HG03354 (cell line): ENCODE measurements around the gene METTL8.

Experiments used
- ATAC-seq: cut with Tn5 transposase; IDR thresholded peaks from one replicate; pipeline ENCODE4 v1.9.1; 2021; ENCODE audit warnings: mild to moderate bottlenecking; ENCODE audit not compliant: unreplicated experiment, poor library complexity, severe bottlenecking

Gene METTL8, protein sequence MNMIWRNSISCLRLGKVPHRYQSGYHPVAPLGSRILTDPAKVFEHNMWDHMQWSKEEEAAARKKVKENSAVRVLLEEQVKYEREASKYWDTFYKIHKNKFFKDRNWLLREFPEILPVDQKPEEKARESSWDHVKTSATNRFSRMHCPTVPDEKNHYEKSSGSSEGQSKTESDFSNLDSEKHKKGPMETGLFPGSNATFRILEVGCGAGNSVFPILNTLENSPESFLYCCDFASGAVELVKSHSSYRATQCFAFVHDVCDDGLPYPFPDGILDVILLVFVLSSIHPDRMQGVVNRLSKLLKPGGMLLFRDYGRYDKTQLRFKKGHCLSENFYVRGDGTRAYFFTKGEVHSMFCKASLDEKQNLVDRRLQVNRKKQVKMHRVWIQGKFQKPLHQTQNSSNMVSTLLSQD

DNA sequence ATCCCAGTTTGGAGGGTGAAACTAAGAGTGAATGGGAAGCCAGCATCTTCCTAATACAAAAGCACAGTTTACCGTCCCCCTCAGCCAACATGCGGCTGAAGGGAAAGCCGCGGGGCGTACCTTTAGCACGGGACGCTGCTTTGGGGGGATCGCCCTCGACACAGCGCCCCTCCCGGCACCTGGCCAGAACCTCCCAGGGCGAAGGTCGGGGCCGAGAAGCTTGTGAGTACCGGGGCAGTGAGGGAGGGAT, at the start of gene METTL8:
METTL8 (minus strand) TSS at position 228 of the 250 bp plus-strand sequence. CDS start 41,805 bp downstream, outside the sequence.
- ATAC-seq, result no peak

DNA sequence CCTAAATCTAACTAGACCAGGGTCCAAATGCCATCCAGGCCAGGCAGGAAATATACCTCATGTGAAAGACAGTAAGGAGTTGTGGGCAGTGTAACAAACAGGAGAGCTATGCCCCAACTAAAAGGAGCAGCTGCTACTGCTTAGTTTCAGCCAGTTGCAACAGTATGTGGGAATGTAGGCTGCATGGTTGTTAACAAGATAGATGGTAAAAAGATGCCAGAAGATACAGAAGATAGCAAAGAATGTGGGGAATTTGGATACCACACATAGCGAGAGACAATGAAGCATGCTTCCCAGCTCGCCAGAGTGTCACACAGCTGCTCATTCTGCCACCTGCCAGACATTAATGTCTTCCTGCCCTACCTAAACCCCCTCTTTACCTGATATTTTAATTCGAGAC, 49.1 kb upstream of the METTL8 start:
- no peak for ATAC-seq

DNA sequence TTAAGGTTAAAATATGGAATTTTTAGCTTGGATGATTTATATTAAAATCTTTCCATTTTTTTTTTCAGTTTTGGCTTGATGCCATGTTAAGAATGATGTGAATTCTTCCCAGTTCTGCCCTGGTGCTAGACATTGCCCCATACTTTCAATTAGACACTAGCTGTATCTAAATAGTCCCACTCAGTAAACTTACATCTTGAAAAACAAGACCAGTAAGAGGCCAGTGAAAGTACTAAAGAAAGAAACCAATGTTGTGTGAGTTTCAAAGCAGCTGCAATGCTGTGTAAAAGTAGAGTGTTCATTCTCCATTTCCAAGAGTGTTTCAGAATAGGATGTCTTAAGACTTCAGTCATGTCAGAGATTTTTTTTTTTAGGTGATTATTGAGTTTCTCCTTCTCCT, 48.5 kb upstream of the METTL8 start:
- ATAC-seq, result no peak

DNA sequence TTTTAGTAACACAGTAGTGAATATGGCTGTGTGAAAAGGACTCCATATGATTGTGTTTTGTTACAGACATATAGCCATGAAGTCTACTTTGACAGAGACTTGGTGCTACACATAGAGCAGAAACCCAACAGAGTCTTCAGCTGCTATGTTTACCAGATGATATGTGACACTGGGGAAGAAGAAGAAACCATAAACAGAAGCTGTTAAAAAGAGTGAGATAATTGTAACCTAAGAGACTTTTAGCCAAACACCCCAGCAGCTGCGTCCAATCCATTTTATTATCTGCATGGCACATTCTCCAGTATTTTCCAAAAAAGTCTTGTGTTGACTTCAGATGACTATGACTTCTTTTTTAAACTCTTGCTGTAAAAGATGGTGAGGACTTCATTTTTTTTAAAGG, 47.1 kb upstream of the METTL8 start:
- ATAC-seq, result no peak

DNA sequence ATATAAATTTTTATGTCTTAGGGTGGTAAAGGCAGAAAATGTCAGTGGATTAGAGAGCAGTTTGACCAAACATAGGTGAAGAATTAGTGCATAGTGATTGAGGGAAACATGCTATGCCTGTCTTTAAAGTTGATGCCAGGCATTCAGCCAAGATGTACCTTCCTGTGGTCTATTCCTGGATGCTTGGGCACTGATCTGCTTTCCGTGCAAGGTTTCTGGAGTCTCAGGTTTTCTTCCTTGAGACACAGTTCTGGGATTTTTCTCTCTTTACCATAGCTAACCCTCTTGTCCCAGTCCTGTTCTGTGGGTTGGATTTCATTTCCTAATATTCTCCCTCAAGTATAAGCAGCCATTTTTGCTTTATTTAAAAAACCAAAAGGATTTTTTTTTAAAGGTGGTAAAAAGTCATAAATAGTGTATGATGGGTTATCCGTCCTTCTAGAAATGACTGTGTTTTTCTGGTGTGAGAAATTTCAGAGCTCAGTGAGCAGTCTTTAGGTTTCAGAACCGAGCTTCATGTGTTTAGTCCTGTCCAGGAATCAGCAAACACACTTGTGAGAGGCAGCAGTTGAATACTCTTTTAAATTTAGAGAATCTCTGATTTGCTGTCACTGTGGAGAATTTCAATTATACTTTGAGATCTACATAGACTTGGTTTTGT, 45.5 kb upstream of the METTL8 start:
- ATAC-seq, result no peak

DNA sequence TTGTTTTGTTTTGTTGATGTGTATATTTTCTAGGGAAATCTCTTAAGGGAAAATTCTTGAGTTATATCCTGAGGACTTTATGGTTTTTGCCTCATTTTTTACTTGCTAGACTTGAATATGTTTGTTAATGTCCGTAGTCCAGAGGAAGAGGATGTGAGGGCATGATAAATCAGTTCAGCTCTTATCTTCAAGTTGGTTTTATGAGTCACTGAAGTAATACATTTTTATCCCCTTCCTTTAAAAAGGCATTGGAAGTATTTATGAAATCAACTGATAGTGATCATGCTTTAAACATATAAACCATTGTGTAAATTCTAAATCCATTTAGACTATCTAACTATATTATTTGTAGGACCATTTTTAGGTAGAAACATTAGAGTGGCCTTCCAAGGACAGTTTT, 44.6 kb upstream of the METTL8 start:
- ATAC-seq, result no peak

DNA sequence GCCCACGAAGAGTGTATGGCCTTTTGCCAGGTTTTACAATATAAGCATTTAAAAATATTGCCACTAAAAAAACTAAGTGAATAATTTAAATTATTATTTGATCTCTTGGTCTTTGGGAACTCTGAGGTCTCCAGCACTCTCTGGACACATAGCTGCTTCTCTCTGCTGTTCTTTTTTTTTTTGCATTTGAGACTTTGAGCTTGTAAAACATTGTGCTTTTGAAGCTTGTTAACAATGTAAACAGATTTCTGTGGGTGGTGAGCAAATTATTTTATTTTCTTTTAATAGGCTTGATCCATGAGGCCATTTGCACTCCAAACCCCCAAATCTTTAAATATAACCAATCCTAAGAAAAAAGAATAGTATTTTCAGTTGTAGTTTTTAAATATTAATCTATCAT, 42.2 kb upstream of the METTL8 start:
- ATAC-seq, result no peak

DNA sequence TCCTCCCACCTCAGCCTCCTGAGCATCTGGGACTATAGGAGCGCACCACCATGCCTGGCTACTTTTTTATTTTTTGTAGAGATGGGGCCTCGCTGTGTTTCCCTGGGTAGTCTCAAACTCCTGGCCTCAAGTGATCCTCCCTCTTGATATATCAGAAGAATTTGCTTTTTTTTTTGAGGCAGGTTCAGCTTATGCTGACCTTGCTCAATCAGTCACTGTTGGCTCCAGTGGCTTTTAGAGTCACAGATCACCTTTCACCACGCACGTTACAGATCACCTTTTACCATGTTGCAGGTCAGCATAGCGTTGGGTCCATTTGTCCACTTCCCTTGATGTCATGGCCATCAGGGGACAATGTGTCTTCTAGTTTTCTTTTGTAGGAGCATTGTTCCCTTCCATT, 36.3 kb upstream of the METTL8 start:
- ATAC-seq, result no peak

DNA sequence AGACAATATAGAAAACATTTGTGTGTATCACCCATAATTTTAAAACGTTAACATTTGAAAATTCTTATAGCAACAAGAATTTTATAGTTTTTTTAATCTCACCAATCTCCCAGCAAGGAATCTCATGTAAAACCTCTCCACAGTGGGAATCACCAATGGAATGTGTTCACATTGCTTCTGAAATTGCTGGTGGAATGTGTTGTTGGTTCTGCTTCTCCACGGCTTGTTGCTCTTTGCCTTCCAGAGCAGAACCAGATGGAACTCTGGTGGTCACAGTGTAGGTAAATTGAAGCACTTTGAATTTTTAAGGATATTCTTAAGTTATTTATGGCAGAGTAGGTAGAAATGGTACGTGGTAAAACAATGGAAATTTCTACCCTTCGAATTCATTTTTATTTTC, 35.4 kb upstream of the METTL8 start:
- ATAC-seq, result no peak

DNA sequence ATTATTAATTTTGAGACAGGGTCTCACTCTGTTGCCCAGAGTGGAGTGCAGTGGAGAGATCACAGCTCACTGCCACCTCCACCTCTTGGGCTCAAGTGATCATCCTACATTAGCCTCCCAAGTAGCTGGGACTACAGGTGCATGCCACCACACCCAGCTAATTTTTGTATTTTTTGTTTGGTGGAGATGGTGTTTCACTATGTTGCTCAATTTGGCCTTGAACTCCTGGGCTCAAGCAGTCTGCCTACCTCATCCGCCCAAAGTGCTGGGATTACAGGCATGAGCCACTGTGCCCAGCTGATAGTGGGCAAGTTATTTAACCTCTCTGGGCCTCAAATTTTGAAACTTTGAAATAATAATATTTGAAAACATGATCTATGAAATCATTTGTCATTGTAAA, 26.7 kb upstream of the METTL8 start:
- no peak for ATAC-seq

DNA sequence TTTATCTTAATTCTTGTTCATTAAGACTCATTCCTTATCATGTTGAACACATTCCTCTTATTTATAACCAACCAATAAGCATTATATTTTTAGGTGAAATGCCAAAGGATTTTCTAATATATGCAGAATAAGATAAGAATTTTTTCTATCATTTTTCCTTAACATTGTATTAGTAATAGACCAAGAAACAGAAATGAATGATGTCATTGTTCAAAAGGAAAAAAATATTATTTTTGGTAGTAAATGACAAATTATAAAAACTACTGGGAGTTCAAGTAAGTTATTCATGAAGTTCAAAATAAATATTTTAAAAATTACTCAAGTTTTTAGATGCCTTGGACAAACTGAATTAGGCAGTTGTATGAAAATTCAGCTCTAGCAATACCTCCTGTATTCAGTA, 25.7 kb upstream of the METTL8 start:
- ATAC-seq, result no peak

DNA sequence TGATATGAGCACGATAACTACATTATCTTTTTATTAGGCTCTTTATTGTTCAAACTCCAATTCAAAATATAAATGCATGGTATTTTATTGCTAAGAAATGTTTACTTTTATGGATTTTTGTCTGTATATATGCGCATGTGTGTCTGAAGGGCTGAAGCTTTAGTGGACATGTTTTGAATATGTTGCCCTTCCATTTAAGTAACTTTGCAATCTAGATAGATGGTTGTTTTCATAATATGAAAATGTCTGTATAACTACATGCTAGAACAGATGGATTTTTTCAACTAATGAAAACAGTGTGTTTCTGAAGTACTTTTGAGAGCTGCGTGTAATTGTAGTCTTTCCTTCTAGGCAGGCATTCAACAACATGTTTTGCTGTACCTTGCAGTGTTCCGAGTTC, 19.0 kb upstream of the METTL8 start:
- no peak for ATAC-seq

DNA sequence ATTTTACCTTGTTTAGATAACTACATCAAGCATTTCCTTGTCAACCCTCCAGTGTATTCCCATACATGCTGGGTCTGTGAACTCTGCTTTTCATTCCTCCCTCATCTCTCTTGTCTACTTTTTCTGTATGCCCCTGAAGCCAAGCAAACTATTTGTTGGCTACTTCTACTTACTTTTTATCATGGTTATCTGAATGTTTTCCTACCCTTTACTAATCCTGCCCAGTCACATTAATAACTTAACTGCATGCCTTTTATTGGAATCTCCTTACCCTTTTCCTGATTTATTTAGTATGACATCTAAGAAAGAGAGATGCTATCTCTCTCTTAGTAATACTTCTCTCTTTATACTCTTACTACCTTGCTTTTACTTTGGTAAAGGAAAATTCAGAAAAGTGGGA, 17.3 kb upstream of the METTL8 start:
- ATAC-seq, result no peak

DNA sequence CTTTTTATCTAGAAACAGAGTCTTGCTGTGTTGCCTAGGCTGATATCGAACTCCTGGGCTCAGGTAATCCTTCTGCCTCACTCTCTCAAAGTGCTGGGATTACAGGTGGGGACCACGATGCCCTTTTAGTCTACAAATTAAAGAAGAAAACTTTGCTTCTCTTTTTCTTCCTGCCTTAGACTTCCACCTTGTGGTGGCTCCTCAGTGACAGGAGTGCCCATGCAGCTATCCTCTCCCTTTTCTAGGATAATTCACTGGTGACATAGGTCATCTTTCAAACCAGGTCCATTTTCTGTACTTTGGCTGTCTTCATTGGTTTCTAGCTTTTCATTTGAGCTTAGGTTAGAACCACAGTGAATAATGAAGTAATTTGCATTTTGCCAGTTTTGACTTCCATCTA, 13.9 kb upstream of the METTL8 start:
- no peak for ATAC-seq

DNA sequence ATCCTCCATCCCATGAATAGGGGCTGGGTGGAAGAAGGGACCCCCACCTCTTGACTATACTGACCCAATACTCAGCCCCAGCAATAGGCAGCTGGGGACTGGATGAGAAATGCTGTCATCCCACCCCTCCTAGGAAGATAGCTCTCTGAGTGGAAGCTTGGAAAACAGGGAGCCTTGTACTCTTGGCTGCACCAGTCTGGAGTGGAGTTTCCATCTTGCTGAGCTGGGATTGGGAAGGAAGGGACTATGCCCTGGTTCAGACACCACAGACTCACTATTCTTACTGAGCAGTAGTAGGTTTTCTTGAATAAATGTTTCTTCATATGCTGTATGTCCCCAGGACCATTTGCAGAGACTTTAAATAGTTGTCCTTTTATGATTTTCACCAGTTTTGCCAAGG, 7.7 kb upstream of the METTL8 start:
- no peak for ATAC-seq

DNA sequence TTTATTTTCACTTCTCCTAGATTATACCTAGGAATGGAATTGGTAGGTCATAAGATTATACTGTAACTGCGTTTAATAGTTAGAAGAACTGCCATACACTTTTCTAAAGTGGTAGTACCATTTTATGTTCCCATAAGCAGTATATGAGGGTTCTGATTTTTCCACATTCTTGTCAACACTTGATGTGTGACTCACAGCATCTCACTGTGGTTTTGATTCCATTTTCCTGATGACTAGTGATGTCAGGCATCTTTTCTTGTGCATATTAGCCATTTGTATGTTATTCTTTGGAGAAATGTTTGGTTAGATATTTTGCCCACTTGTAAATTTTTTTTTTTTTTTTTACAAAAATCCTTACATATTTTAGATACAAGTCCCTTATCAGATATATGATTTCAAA, 2.5 kb upstream of the METTL8 start:
- no peak for ATAC-seq

DNA sequence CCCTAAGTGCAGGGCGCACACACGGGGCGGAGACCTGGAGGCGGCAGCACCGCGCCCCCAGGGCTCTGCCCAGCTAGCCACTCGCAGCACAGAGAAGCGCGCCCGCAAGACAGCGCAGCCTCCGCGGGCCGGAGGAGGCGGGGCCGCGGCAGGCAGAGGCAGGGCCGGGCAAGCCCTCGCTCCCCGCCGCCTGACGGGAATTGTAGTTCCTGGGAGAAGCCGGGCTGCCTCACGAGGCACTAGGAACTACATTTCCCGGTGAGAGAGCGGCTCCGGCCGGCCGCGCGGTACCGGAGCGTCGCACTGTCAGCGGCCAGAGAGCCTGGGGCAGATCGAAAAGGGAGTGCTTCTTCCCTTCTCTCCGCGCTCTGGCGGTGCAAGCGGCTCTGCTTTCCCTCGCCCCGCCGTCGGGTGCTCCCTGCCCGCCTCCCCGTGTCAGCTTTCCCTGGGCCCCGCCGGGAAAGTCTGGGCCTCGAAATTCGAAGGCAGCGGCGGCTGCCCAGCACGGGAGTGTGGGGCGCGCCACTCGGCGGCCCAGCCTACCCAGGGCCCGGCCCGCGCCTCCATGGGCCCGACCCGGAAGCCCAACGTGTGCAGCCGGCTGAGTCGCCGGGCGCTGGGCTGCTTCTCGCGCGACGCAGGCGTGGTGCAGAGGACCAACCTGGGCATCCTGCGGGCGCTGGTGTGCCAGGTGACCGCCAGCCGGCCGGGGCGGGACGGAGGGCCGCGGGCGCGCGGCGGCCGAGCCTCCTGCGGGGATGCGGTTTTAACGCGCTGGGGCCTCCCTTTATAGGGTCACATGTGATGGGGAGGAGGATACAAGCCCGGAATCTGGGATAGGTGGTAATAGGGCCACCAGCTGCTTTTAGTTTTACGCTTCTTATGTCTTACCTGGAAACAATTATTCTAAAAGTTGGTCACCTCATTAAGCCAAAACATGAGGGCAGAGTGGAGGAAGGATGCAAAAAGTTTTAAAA, 511 bp upstream of the METTL8 start, which contains the start of gene DCAF17:
DCAF17 (plus strand) TSS at position 214 of the 977 bp plus-strand sequence; CDS start at position 566, 352 bp downstream.
- ATAC-seq, result peak; percentile 94

DNA sequence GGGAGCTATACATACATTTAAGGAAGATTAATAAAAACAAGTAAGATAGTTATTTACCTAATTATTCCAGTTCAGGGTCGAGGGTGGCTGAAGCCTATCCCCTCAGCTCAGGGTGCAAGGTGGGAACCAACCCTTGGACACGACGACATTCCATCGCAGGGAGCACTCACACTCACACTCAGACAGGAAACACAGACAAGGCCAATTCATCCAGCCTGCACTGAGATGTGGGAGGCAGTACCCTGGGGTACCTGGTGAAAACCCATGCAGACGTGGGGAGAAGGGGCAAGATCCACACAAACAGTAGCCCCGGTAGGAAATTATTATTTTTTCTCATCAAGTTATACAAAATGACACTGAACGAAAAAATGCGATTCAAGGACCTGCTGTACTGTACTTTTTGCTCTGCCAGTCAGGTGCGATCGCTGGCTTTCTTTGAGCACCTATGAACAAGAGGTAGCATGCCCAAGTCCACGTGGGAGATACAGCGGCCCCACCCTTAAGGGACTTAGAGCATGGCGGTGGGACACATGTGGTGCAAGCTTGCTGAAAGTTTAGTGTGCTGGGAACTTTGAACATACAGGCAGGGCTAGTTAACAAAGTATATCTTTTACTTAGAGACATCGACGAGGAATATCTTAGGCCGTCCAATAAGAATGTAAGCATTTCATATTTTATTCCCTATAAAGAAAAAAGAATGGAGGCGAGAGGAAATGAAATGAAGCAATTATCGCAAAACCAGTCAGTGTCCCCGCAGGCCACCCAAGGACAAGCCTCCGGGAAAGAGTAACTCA, 624 bp downstream of the METTL8 start:
- peak; percentile 20 for ATAC-seq

DNA sequence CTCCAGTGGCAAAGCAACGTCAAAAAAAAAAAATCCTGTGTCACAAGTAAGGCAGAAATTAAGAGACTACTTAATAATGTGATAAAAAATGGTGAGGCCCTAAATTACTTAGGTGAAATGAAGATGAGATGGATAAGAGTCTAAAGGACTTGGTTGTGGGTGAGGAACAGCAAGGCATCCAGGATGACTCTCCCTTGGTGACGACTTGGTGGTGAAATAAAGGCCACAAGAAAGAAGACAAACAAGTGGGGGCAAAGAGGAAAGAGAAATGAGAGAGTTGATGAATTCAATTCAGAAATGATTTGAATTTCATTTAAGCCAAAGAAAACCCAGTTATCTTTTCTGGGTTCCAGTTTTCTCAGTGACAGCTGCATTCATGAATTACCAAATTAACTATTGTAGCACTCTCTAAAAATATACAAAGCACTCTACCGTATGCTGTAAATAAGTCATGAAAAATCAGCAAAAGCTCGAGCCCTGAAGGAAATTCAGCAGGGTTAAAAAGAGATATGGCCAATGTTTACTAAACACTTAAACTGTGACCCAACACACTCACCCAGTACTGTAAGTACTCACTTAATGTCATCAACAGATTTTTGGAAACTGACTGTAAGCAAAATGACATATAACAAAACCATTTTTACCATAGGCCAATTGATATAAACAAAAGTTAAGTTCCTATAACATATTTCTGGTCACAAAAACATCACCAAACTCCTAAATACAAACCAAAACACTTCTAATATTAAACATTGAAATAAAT, 1.4 kb downstream of the METTL8 start:
- no peak for ATAC-seq
